CD4-positive, alpha-beta T cell treated with Interleukin-6 at 100 ng/mL for 8 hours (primary cell): ENCODE data around the gene PLAC8L1.

Source experiments
- DNase-seq: peaks from one replicate; pipeline ENCODE4 v3.0.0-alpha.2; 2020; ENCODE audit warnings: mixed read lengths, low spot score

The PLAC8L1 gene

DNA sequence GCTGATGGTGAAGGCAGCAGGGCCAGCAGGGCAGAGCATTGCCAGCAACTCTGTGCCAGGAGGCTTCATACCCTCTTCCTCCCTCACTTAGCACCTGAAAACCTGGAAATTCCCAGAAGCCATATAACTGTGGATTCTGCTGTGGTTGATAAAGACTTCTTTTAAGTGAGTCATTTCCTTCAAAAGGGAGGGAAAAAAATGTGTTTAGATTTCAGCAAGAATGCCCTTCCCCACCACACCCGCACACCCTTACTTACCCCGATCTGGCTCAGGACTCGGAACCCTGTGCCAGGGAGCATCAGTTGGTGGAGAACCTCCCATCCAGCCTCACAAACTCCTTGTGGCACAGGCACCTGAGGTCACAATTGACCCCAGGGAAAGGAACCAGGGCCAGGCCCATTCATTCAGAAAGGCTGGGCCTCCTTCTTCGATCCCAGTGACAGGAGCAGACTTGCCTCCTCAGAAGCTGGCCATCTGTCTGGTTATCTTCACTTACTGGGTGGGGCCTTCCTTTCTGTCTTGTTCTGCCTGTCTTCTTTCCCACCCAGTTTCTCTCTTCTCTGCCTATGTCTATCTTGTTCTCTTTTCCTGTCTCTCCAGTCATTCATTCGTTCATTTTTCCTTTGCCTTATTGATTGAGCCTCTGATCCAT lies 62.6 kb downstream of the PLAC8L1 start:
- DNase-seq = no peak

DNA sequence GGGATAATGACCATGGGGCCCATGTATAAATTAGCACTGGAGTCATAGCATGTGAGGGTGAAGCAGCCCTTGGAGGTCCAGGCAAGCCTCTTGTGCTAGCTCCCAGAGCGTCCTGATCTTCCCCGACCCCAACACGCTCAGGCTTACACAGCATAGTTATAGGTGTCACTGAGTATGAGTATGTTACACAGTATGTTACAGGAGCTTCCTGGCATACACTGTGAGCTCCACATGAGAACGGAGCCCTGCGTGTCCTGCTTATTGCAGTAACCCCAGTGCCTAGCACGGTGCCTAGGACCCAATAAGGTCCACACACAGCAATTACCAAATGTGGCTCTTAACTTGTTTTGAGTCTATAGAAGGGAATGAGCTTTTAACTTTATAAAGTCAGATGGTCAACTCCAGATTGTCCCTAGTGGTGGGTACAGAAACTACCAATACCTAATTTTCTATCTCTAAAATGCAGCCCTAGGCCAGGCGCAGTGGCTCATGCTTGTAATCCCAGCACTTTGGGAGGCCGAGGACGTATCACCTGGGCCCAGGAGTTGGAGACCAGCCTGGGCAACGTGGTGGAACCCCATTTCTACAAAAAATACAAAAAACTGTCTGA lies 64.1 kb downstream of the PLAC8L1 start:
- no peak for DNase-seq

DNA sequence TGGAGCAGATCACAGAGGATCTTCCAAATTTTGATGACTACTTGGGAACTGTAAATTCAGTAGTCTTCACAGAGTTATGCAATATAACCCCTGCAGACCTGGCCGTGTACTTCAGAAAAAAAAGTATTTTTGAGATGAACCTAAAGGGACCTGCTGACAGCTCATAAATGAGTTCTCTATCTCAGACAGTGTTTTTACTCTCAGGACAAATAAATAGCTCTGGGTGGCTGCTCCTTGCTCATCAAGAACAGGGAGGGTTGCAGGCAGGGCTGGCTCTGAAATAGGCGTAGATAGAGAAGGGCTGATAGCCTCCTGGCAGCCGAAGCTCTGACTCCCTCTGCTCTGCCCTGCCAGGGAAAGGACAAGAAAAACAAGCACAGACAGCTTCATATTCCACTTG lies 64.8 kb downstream of the PLAC8L1 start:
- DNase-seq = no peak

DNA sequence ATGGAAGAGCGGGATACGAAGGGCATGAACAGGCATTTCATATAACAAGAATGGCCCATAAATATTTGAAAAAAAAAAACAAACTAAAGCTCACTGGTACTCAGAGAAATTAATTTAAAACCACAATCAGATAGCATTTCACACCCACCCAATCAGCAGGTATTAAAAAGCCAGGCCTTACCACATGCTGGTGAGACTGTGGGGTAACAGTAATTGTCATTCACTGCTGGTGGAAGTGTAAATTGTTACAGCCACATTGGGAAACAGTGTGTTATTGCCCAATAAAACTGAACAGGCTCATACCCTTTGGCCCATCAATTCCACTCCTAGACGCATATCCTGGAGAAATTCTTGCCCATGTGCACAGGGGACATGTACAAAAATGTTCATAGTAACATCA lies 66.0 kb downstream of the PLAC8L1 start:
- DNase-seq = no peak

DNA sequence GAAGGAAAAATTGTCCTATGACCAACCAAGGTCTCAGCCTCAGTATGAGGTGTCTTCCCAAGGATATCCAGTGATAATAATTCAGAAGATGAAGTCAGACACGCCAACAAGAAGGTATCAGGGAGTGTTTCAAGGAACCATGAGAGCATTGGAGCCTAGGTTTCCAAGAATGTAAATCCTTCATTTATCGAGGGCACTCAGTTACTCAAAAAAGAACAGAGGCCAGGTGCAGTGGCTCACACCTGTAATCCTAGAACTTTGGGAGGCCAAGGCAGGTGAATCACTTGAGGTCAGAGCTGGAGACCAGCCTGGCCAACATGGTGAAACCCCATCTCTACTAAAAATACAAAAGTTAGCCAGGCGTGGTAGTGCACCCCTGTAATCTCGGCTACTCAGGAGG lies 70.8 kb downstream of the PLAC8L1 start:
- no peak for DNase-seq
